Epithelial cell of proximal tubule (primary cell): ENCODE data around the gene MORN1. TPM values are rescaled to one million over a fixed set of nuclear protein-coding genes. Genes with fewer than 3 reads are reported as not detected.

ENCODE experiments used
- DNase-seq: peaks from one replicate; pipeline ENCODE4 v3.0.0-alpha.2; 2011; ENCODE audit warnings: low read depth
- H3K4me3 ChIP-seq: 2 replicates; pipeline ENCODE4 v1.5.1; 2011; ENCODE audit warnings: low read depth, mild to moderate bottlenecking, low read length
- total RNA-seq: library from RNA; depleted of rRNA; stranded (reverse); fragments of >200 nt; gene quantifications from 2 replicates; pipeline ENCODE4 v1.2.3, GENCODE V29; 2015
- TF ChIP-seq, protein P1 (sequence below): conservative IDR thresholded peaks from 2 replicates; pipeline ENCODE4 v1.5.1; 2012; ENCODE audit warnings: low read depth, mild to moderate bottlenecking, low read length

MORN1 gene
- total RNA-seq, 1 donor from 2014 or later = 8.1 TPM

- DNase-seq = no peak
- TF ChIP-seq, protein P1, sequence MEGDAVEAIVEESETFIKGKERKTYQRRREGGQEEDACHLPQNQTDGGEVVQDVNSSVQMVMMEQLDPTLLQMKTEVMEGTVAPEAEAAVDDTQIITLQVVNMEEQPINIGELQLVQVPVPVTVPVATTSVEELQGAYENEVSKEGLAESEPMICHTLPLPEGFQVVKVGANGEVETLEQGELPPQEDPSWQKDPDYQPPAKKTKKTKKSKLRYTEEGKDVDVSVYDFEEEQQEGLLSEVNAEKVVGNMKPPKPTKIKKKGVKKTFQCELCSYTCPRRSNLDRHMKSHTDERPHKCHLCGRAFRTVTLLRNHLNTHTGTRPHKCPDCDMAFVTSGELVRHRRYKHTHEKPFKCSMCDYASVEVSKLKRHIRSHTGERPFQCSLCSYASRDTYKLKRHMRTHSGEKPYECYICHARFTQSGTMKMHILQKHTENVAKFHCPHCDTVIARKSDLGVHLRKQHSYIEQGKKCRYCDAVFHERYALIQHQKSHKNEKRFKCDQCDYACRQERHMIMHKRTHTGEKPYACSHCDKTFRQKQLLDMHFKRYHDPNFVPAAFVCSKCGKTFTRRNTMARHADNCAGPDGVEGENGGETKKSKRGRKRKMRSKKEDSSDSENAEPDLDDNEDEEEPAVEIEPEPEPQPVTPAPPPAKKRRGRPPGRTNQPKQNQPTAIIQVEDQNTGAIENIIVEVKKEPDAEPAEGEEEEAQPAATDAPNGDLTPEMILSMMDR = no peak
- H3K4me3 ChIP-seq = no peak overlapping the region
These were observed 9.7 kb upstream of the MORN1 start for GRCh38 chr1:2400950-2401649.

- DNase-seq = no peak
- no peak overlapping the region for H3K4me3 ChIP-seq
- TF ChIP-seq, protein P1 = no peak
These were observed 9.2 kb upstream of the MORN1 start for GRCh38 chr1:2400576-2400909.

GRCh38 chr1:2399890-2400575, 8.7 kb upstream of the MORN1 start:
- H3K4me3 ChIP-seq = no peak overlapping the region
- no peak for DNase-seq
- TF ChIP-seq, protein P1 = no peak

GRCh38 chr1:2398871-2399270, 7.5 kb upstream of the MORN1 start:
- TF ChIP-seq, protein P1 = no peak
- H3K4me3 ChIP-seq = no peak overlapping the region
- DNase-seq = no peak

DNA sequence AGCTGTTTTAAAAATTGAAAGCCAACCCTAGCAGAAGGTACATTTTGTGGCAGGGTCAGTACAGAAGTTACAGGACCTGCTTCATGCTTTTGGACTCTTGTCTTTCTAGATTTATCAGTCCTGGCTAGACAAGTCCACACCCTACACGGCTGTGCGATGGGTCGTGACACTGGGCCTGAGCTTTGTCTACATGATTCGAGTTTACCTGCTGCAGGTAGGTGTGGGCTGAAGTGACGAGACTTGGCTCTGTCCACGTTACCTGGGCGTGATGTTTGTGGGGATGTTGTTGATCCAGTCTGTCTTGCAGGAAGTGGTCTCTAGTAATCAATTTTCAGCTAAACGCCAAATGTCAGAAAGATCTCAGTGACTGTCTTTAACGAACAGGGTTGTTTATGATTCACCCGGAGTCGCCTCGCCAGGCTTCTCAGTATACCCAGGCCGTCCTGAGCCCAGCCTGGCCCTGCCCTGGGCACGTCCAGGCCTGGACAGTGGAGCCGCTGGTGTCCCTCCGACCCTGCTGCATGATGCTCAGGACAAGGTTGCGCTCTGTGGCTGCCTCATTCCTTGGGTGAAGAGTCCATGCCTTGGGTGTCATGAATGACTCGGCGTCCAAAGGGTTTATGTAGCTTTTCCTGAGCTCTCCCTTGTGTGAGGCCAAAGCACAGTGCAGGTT, 5.8 kb upstream of the MORN1 start:
- H3K4me3 ChIP-seq = no peak overlapping the region
- no peak for DNase-seq
- TF ChIP-seq, protein P1 = no peak

DNA sequence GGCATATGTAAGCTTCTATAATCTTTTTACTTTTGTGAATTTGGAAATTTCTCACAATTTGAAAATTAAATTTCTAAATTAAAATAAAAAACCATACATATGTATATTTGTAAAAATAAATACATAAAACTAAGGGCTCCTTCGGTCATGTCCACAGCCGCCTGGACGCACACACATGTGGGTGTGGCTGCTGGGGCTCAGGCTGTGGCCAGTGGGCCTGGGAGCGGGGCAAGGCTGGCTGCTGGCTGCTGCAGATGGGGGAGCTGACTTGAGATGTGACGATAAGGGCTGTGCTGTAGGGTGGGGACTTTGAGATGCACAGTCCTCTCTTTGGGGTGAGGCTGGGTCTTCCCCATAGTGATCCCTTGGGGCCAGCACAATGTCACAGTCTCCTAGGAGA, 5.1 kb upstream of the MORN1 start:
- no peak overlapping the region for H3K4me3 ChIP-seq
- DNase-seq = no peak
- TF ChIP-seq, protein P1 = no peak
